C4-2B (cell line): ENCODE data around the gene ZNF784.

ENCODE experiments used
- CTCF ChIP-seq: fragments of 450-650 bp; conservative IDR thresholded peaks from 2 replicates; pipeline ENCODE4 v1.5.1; 2017; ENCODE audit warnings: mild to moderate bottlenecking
- ZFX ChIP-seq: fragments of 450-650 bp; IDR thresholded peaks from 2 replicates; pipeline ENCODE4 v1.6.1; 2017

GRCh38 chr19:55611300-55611982 is 12.9 kb downstream of the ZNF784 start:
- TF ChIP-seq CTCF (no peak), ZFX (no peak)
